CD8-positive, alpha-beta memory T cell (primary cell): ENCODE data around the gene SSX3. TPM values are rescaled to one million over a fixed set of nuclear protein-coding genes. Genes with fewer than 3 reads are reported as not detected.
"Not testable (repeated sequence)": the region's sequence is repeated elsewhere in the genome, so short reads cannot be mapped to it uniquely, and the experiment has no call there.

Source experiments
- CTCF ChIA-PET: fragments of 350-600 bp; sonication (Branson Sonifier 250); formaldehyde crosslinking; loops from one replicate; lab custom pipeline; 2021; ENCODE audit warnings: antibody characterized with exemption; lab: Charles Lee
- POLR2A ChIA-PET: fragments of 350-600 bp; sonication (Branson Sonifier 250); formaldehyde crosslinking; loops from one replicate; lab custom pipeline; 2021; ENCODE audit warnings: antibody characterized with exemption; lab: Charles Lee
- DNase-seq, 5 donors: peaks; one replicate each; pipeline versions ENCODE4 v3.0.0 to v3.0.0-alpha.2; 2020 to 2022; ENCODE audit warnings: mixed read lengths in 1 of 5
- H3K27ac ChIP-seq: one replicate; pipeline ENCODE4 v1.7.0; 2013; ENCODE audit warnings: low read depth, mild to moderate bottlenecking, low read length, moderate library complexity
- H3K27me3 ChIP-seq: 2 replicates; pipeline ENCODE4 v1.7.0; 2013; ENCODE audit warnings: low read length, mild to moderate bottlenecking; ENCODE audit not compliant: insufficient read depth, poor library complexity, severe bottlenecking
- H3K36me3 ChIP-seq: 2 replicates; pipeline ENCODE4 v1.7.0; 2013; ENCODE audit warnings: mild to moderate bottlenecking, low read length, moderate library complexity; ENCODE audit not compliant: insufficient read depth
- H3K4me1 ChIP-seq: 2 replicates; pipeline ENCODE4 v1.7.0; 2013; ENCODE audit warnings: mild to moderate bottlenecking, low read length, moderate library complexity; ENCODE audit not compliant: insufficient read depth
- H3K4me3 ChIP-seq: 2 replicates; pipeline ENCODE4 v1.7.0; 2013; ENCODE audit warnings: mild to moderate bottlenecking, low read length
- H3K9me3 ChIP-seq: 2 replicates; pipeline ENCODE4 v1.7.0; 2013; ENCODE audit warnings: mild to moderate bottlenecking, low read length
- H3K27ac Mint-ChIP-seq, 8 donors: one replicate each; pipeline ENCODE4 v1.8.0; 2020 to 2021; ENCODE audit warnings: mixed read lengths in 8 of 8, mild to moderate bottlenecking in 6 of 8, inconsistent platforms in 3 of 8, moderate library complexity in 3 of 8
- H3K27me3 Mint-ChIP-seq, 2 donors: one replicate each; pipeline ENCODE4 v1.8.0; 2020 to 2021; ENCODE audit warnings: mixed read lengths in 2 of 2, mild to moderate bottlenecking in 1 of 2, moderate library complexity in 1 of 2
- H3K36me3 Mint-ChIP-seq, 3 donors: one replicate each; pipeline ENCODE4 v1.8.0; 2020 to 2021; ENCODE audit warnings: mixed read lengths in 3 of 3, inconsistent platforms in 1 of 3, mild to moderate bottlenecking in 1 of 3
- H3K4me1 Mint-ChIP-seq, 3 donors: one replicate each; pipeline ENCODE4 v1.8.0; 2020 to 2021; ENCODE audit warnings: mixed read lengths in 3 of 3, inconsistent platforms in 1 of 3, mild to moderate bottlenecking in 1 of 3
- H3K4me3 Mint-ChIP-seq, 7 donors: one replicate each; pipeline ENCODE4 v1.8.0; 2020 to 2021; ENCODE audit warnings: mixed read lengths in 7 of 7, mild to moderate bottlenecking in 6 of 7, moderate library complexity in 4 of 7, inconsistent platforms in 2 of 7
- H3K9me3 Mint-ChIP-seq, 5 donors: one replicate each; pipeline ENCODE4 v1.8.0; 2020 to 2022; ENCODE audit warnings: mixed read lengths in 5 of 5, mild to moderate bottlenecking in 3 of 5, moderate library complexity in 2 of 5, inconsistent platforms in 1 of 5
- polyA plus RNA-seq: library from polyadenylated mRNA; unstranded; fragments of 300-500 nt; fragmentation: Illumina TruSeq; gene quantifications from one replicate; pipeline ENCODE4 v1.2.3, GENCODE V29; 2021
- total RNA-seq, 2 experiments: library from RNA; stranded (reverse); gene quantifications; one replicate each; pipeline ENCODE4 v1.2.3, GENCODE V29; 2021

SSX3 gene
- not detected for total RNA-seq
- polyA plus RNA-seq: not detected

DNA sequence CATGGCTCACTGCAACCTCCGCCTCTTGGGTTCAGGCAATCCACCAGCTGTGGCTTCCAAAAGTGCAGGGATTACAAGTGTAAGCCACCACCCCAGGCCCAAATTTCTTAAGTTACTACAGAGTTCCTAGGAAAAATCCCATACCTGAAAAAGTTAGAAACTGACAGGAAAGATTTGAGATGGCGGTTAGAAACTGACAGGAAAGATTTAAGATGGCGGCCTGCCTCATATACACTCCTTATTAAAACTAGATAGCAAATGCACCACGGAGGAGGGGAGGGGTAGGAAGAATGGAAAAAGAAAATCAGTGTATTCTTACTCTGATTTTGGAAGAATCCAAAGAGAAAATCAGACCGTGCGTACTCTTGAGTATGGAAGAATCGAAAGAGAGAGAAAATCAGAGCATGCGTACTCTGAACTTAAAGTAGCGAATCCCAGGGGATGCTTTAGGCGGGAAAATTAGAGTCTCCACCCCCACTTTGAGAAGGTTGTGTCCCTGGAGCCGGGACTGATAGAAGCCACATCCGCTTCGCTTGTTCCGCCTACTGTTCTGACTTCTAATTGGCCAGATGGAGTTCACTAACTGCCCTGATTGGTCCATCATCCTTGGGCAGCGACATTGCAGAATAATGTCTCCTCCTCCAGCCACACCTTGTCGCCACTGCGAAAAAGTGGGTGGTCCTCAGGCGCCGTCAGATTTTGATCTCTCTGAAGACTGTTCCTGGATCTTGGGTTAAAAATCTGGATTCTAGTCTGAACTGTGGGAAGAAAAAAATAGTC, at the start of gene SSX3:
SSX3 (minus strand) TSS at position 389 of the 780 bp plus-strand sequence. CDS start 1,454 bp downstream, outside the sequence.
- H3K4me3 Mint-ChIP-seq, CTCF ChIA-PET, DNase-seq, H3K4me1 ChIP-seq, H3K4me1 Mint-ChIP-seq, H3K4me3 ChIP-seq, H3K9me3 ChIP-seq, H3K36me3 ChIP-seq, POLR2A ChIA-PET, H3K9me3 Mint-ChIP-seq, H3K27ac Mint-ChIP-seq, H3K27ac ChIP-seq, H3K36me3 Mint-ChIP-seq, H3K27me3 ChIP-seq: not testable (repeated sequence)
- H3K27me3 Mint-ChIP-seq: peaks cover 0 to 10% of the 10 kb centered on the region in 2 donors

GRCh38 chrX:48397825-48398224, 41.3 kb upstream of the SSX3 start:
- H3K27ac Mint-ChIP-seq, H3K4me1 Mint-ChIP-seq, H3K27me3 ChIP-seq, POLR2A ChIA-PET, H3K36me3 Mint-ChIP-seq, H3K36me3 ChIP-seq, H3K27ac ChIP-seq, H3K4me3 Mint-ChIP-seq, H3K9me3 Mint-ChIP-seq, DNase-seq, H3K4me3 ChIP-seq, H3K4me1 ChIP-seq, CTCF ChIA-PET, H3K27me3 Mint-ChIP-seq, H3K9me3 ChIP-seq: not testable (repeated sequence)

GRCh38 chrX:48396931-48397330, 40.4 kb upstream of the SSX3 start:
- H3K36me3 Mint-ChIP-seq, H3K9me3 ChIP-seq, H3K27ac Mint-ChIP-seq, H3K27me3 Mint-ChIP-seq, H3K4me1 ChIP-seq, H3K36me3 ChIP-seq, DNase-seq, H3K27me3 ChIP-seq, H3K4me3 ChIP-seq, POLR2A ChIA-PET, H3K9me3 Mint-ChIP-seq, H3K4me1 Mint-ChIP-seq, CTCF ChIA-PET, H3K4me3 Mint-ChIP-seq, H3K27ac ChIP-seq: not testable (repeated sequence)

- H3K27me3 ChIP-seq, H3K27me3 Mint-ChIP-seq, H3K4me3 Mint-ChIP-seq, H3K4me1 ChIP-seq, DNase-seq, CTCF ChIA-PET, H3K36me3 ChIP-seq, H3K9me3 ChIP-seq, H3K27ac Mint-ChIP-seq, H3K4me3 ChIP-seq, H3K9me3 Mint-ChIP-seq, H3K4me1 Mint-ChIP-seq, H3K27ac ChIP-seq, H3K36me3 Mint-ChIP-seq, POLR2A ChIA-PET: not testable (repeated sequence)
Observed at GRCh38 chrX:48383239-48383638, 26.7 kb upstream of the SSX3 start, which contains the start of gene SSX4. SSX4 (plus strand) TSS chrX:48383539; CDS start chrX:48384054, 515 bp downstream.

GRCh38 chrX:48370408-48370807, 13.9 kb upstream of the SSX3 start:
- POLR2A ChIA-PET, H3K27ac ChIP-seq, H3K9me3 ChIP-seq, H3K4me3 Mint-ChIP-seq, H3K9me3 Mint-ChIP-seq, H3K27ac Mint-ChIP-seq, H3K36me3 Mint-ChIP-seq, H3K4me1 Mint-ChIP-seq, H3K27me3 Mint-ChIP-seq, H3K36me3 ChIP-seq, H3K4me3 ChIP-seq, H3K4me1 ChIP-seq, H3K27me3 ChIP-seq, DNase-seq, CTCF ChIA-PET: not testable (repeated sequence)

GRCh38 chrX:48367717-48368408, 11.4 kb upstream of the SSX3 start:
- CTCF ChIA-PET, H3K36me3 ChIP-seq, H3K27me3 ChIP-seq, H3K27ac ChIP-seq, H3K9me3 ChIP-seq, H3K4me3 ChIP-seq, H3K27ac Mint-ChIP-seq, POLR2A ChIA-PET, H3K9me3 Mint-ChIP-seq, H3K36me3 Mint-ChIP-seq, H3K4me1 Mint-ChIP-seq, H3K4me1 ChIP-seq, H3K27me3 Mint-ChIP-seq, H3K4me3 Mint-ChIP-seq, DNase-seq: not testable (repeated sequence)

DNA sequence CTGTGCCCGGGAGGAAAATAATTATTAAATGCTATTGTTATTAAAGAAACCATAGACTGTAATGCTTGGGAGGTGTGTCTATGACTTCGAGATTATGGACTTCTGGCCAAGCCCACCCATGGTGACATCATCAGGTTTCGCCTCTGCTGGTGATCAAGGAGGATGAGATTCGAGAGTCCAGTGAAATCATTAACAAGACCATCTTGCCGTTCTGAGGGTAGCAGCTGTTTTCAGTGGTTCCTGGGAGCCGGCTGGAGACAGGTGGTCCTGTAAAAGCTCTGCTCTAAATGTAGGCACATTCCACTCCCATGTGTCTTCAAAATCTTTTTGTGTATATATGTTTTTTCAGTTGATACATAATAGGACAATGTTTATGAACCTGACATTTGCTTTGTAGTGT, 2.8 kb upstream of the SSX3 start:
- H3K36me3 Mint-ChIP-seq, H3K27ac ChIP-seq, H3K4me3 Mint-ChIP-seq, H3K27me3 ChIP-seq, POLR2A ChIA-PET, H3K9me3 Mint-ChIP-seq, CTCF ChIA-PET, H3K4me1 ChIP-seq, H3K4me1 Mint-ChIP-seq, H3K4me3 ChIP-seq, DNase-seq, H3K27ac Mint-ChIP-seq, H3K9me3 ChIP-seq, H3K36me3 ChIP-seq: not testable (repeated sequence)
- H3K27me3 Mint-ChIP-seq: peaks cover 0 to 11% of the 10 kb centered on the region in 2 donors

DNA sequence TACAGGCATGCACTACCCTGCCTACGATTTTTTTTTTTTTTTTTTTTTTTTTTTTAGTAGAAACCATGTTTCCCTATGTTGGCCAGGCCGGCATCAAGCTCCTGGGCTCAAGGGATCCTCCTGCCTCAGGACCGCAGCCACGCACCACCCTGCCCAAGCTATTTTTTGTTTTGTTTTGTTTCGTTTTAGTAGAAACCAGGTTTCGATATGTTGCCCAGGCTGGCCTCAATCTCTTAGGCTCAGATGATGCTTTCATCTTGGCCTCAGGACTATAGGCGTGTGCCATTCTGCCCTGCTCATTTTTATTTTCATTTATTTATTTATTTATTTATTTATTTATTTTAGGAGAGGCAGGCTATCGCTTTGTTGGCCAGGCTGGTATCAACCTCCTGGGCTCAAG, 1.2 kb upstream of the SSX3 start:
- no peak overlapping the region for H3K27ac Mint-ChIP-seq
- POLR2A ChIA-PET: no interaction called here
- Histone ChIP-seq H3K36me3 (no peaks in the 10 kb centered on the region), H3K27me3 (no peaks in the 10 kb centered on the region), H3K9me3 (no peaks in the 10 kb centered on the region), H3K4me3 (no peak overlapping the region), H3K4me1 (no peaks in the 10 kb centered on the region), H3K27ac (no peak overlapping the region)
- no peaks in the 10 kb centered on the region for H3K9me3 Mint-ChIP-seq
- DNase-seq: no peak
- H3K27me3 Mint-ChIP-seq: peaks cover 0 to 10% of the 10 kb centered on the region in 2 donors
- CTCF ChIA-PET: no interaction called here
- no peak overlapping the region for H3K4me3 Mint-ChIP-seq
- no peaks in the 10 kb centered on the region for H3K36me3 Mint-ChIP-seq
- H3K4me1 Mint-ChIP-seq: no peaks in the 10 kb centered on the region
